Lung (tissue), 12 donors: ENCODE results near the gene SLC45A1. TPM values are rescaled to one million over a fixed set of nuclear protein-coding genes. Genes with fewer than 3 reads are reported as not detected.

Source experiments
- ATAC-seq: fragments of 200-7000 bp; cut with Tn5 transposase; one replicate; pipeline ENCODE4 v1.9.1; 2020; ENCODE audit warnings: moderate number of reproducible peaks; ENCODE audit not compliant: insufficient read depth, low FRiP score
- DNase-seq, 3 donors: peaks; one replicate each; pipeline ENCODE4 v3.0.0-alpha.2; 2013 to 2017
- H3K27ac ChIP-seq, 2 donors: one replicate each; pipeline ENCODE4 v1.5.1; 2013; ENCODE audit warnings: mild to moderate bottlenecking in 2 of 2, moderate library complexity in 2 of 2, control low read depth in 1 of 2, inconsistent platforms in 1 of 2, low read depth in 1 of 2, low read length in 1 of 2
- H3K27me3 ChIP-seq, 3 donors: one replicate each; pipeline ENCODE4 v1.5.1; 2013; ENCODE audit warnings: low read length in 2 of 3; ENCODE audit not compliant: control insufficient read depth in 3 of 3, insufficient read depth in 3 of 3
- H3K36me3 ChIP-seq, 4 donors: one replicate each; pipeline ENCODE4 v1.5.1; 2013; ENCODE audit warnings: low read length in 4 of 4, mild to moderate bottlenecking in 1 of 4, moderate library complexity in 1 of 4; ENCODE audit not compliant: control insufficient read depth in 4 of 4, insufficient read depth in 4 of 4
- H3K4me1 ChIP-seq, 5 donors: one replicate each; pipeline ENCODE4 v1.5.1; 2013; ENCODE audit warnings: low read length in 5 of 5, mild to moderate bottlenecking in 2 of 5, moderate library complexity in 1 of 5; ENCODE audit not compliant: control insufficient read depth in 5 of 5, insufficient read depth in 5 of 5
- H3K4me3 ChIP-seq: one replicate; pipeline ENCODE4 v1.5.1; 2013; ENCODE audit warnings: mild to moderate bottlenecking, control low read depth, moderate library complexity
- H3K9ac ChIP-seq, 2 donors: one replicate each; pipeline ENCODE4 v1.5.1; 2013; ENCODE audit warnings: low read length in 2 of 2, control low read depth in 1 of 2; ENCODE audit not compliant: insufficient read depth in 1 of 2
- H3K9me3 ChIP-seq, 4 donors: one replicate each; pipeline ENCODE4 v1.5.1; 2013; ENCODE audit warnings: low read length in 3 of 4, mild to moderate bottlenecking in 1 of 4, moderate library complexity in 1 of 4; ENCODE audit not compliant: control insufficient read depth in 4 of 4, insufficient read depth in 3 of 4
- WGBS, 2 donors: extraction: QIAGEN DNeasy Blood & Tissue Kit; methylation state at CpG; one replicate each; pipeline ENCODE4 v1.1.7; 2013; 5-methylcytosine and 5-hydroxymethylcytosine counted together
- polyA plus RNA-seq, 2 donors: library from polyadenylated mRNA; stranded (reverse); fragments of 200-250 nt; gene quantifications; one replicate each; pipeline ENCODE4 v1.2.1, GENCODE V29; 2013
- total RNA-seq, 2 donors: library from RNA; depleted of rRNA in 1 of 2; stranded (reverse); fragments of >200 nt in 1 of 2; gene quantifications; one replicate each; pipeline ENCODE4 v1.2.1, GENCODE V29; 2014 to 2021
- TF ChIP-seq, protein P1 (sequence below): IDR thresholded peaks from 2 replicates; pipeline ENCODE4 v1.5.1; 2012; ENCODE audit warnings: mild to moderate bottlenecking; ENCODE audit errors: control extremely low read depth, extremely low read depth
- donor health status: control.
- donor health status: control.
- donor health status: Bipolar disorder and iron deficiency.
- donor health status: healthy.
- donor health status: DM: yes; HTN: yes; CAD: no.

SLC45A1 gene
- total and polyA plus RNA-seq, 4 donors: 0.74 to 1.6 (median 1.1) TPM

GRCh38 chr1:8307628-8308027, 10.3 kb upstream of the SLC45A1 start:
- Histone ChIP-seq H3K9ac (no peak overlapping the region), H3K27ac (no peak overlapping the region), H3K9me3 (no peaks in the 10 kb centered on the region), H3K27me3 (no peaks in the 10 kb centered on the region), H3K36me3 (no peaks in the 10 kb centered on the region), H3K4me1 (peaks cover 0 to 3% (median 0%) of the 10 kb centered on the region in 5 donors), H3K4me3 (no peak overlapping the region)
- 78 to 82% methylated on average over 4 of the region's 4 CpGs for WGBS, 2 donors
- ATAC-seq (no peak), DNase-seq (no peak)
- TF ChIP-seq, protein P1, sequence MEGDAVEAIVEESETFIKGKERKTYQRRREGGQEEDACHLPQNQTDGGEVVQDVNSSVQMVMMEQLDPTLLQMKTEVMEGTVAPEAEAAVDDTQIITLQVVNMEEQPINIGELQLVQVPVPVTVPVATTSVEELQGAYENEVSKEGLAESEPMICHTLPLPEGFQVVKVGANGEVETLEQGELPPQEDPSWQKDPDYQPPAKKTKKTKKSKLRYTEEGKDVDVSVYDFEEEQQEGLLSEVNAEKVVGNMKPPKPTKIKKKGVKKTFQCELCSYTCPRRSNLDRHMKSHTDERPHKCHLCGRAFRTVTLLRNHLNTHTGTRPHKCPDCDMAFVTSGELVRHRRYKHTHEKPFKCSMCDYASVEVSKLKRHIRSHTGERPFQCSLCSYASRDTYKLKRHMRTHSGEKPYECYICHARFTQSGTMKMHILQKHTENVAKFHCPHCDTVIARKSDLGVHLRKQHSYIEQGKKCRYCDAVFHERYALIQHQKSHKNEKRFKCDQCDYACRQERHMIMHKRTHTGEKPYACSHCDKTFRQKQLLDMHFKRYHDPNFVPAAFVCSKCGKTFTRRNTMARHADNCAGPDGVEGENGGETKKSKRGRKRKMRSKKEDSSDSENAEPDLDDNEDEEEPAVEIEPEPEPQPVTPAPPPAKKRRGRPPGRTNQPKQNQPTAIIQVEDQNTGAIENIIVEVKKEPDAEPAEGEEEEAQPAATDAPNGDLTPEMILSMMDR: no peak

DNA sequence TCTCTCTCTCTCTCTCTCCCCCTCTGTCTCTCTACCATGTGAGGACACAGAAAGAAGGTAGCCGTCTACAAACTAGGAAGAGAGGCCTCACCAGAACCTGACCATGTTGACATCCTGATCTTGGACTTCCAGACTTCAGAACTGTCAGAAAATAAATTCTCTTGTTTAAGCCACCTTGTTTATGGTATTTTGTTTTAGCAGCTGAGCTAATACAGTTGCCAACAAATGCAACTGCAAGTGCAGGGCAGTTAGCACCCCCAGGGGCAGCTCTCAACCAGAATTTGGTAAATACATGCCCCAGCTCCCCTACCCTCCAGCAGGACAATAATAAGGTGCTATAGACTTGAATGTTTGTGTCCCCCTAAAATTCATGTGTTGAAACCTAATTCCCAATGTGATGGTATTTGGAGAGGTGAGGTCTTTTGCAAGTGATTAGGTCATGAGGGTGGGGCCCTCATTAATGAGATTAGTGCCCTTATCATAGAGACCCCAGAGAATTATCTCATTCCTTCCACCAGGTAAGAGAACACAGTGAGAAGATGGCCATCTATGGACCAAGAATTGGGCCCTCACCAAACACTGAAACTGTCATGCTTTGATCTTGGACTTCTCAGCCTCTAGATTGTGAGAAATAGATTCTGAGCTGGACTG, 6.7 kb upstream of the SLC45A1 start:
- H3K27ac ChIP-seq: no peak overlapping the region
- H3K9ac ChIP-seq: no peak overlapping the region
- H3K4me3 ChIP-seq: no peak overlapping the region
- H3K27me3 ChIP-seq: no peaks in the 10 kb centered on the region
- WGBS, 2 donors: 86 to 87% methylated on average over 1 of the region's 1 CpG
- no peaks in the 10 kb centered on the region for H3K9me3 ChIP-seq
- H3K4me1 ChIP-seq: peaks cover 0 to 25% (median 8%) of the 10 kb centered on the region in 5 donors
- TF ChIP-seq, protein P1: no peak
- ATAC-seq: no peak
- DNase-seq: no peak
- no peaks in the 10 kb centered on the region for H3K36me3 ChIP-seq

DNA sequence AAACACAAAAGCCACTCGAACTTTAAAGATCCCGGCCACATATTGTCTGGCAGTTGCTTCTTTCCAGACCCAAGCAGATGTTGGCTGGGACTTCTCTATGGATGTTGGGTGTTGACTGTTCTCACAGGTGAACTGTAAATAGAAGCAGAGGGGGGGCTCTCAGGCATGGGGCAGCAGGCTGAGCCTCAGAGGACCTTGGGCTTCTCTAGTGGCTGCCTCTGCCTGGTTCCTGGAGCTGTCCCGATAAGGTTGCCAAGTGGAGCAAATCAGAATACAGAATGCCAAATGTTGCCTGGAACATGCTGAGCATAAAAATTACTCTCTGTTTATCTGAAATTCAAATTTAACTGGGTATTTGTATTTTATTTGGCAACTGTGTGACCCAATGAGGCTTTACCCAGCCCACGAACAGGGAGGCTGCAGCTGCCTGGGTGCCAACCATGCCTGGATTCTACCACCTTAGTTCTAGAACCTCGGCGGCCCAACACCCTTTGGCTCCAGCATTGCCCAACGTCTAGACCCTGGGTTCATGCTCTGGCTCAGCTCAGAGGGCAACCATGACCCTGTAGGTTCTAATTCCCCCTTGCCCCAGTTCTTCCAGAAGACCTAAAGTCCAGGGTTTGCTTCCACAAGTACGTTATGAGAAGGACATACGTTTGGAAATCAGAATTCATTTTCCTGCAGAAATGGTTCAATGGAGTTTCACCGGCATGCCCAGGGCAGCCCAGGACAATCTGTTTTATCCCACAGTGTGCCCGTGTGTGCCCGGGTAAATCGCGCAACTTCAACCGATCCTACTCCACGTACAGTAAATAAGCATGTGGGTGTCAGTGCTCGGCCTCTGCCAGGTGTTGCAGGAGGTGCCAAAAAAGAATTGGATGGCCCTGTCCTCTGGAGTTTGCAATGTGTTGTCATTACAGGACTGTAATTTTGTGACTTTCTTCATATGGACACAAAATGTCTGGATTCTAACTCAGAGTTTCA, 5.4 kb upstream of the SLC45A1 start:
- peaks cover 0 to 25% (median 7%) of the 10 kb centered on the region in 5 donors for H3K4me1 ChIP-seq
- no peak overlapping the region for H3K9ac ChIP-seq
- TF ChIP-seq, protein P1: no peak
- H3K27ac ChIP-seq: peak overlapping the region in 1 of 2 donors; percentile 32
- ATAC-seq (no peak), DNase-seq (no peak)
- 83 to 86% methylated on average over 17 of the region's 17 CpGs for WGBS, 2 donors
- no peak overlapping the region for H3K4me3 ChIP-seq
- no peaks in the 10 kb centered on the region for H3K36me3 ChIP-seq
- H3K27me3 ChIP-seq: peaks cover 0 to 3% (median 0%) of the 10 kb centered on the region in 3 donors
- no peaks in the 10 kb centered on the region for H3K9me3 ChIP-seq
